ENCODE measurements around the gene ERICH6. TPM values are rescaled to one million over a fixed set of nuclear protein-coding genes. Genes with fewer than 3 reads are reported as not detected.

The ERICH6 gene
- polyA plus RNA-seq, 3 donors: 0.04 TPM; not detected in 2

GRCh38 chr3:150723946-150724345, 20.2 kb upstream of the ERICH6 start:
- H3K27me3 Mint-ChIP-seq (ENCODE audit: low read depth in 3 of 3): peaks cover 0 to 1% (median 1%) of the 10 kb centered on the region in 3 donors
- Histone ChIP-seq H3K27me3 (ENCODE audit: control insufficient read depth in 2 of 2, insufficient read depth in 2 of 2, low read length in 2 of 2) (no peaks in the 10 kb centered on the region), H3K79me2 (ENCODE audit: insufficient read depth, low read length) (no peaks in the 10 kb centered on the region), H3K9me3 (replicated peaks in 1 of 2; ENCODE audit: control insufficient read depth in 1 of 2, insufficient read depth in 1 of 2, low read length in 2 of 2) (no peaks in the 10 kb centered on the region), H3K4me3 (replicated peaks in 1 of 3; ENCODE audit: low read depth in 2 of 3, low read length in 3 of 3) (no peak overlapping the region), H3K9ac (ENCODE audit: insufficient read depth, low read length, poor library complexity, severe bottlenecking) (no peak overlapping the region), H3K27ac (ENCODE audit: low read depth in 1 of 2, low read length in 2 of 2) (no peak overlapping the region), H3K36me3 (replicated peaks in 1 of 2; ENCODE audit: control insufficient read depth in 1 of 2, insufficient read depth in 2 of 2, low read length in 2 of 2) (no peaks in the 10 kb centered on the region), H4K20me1 (ENCODE audit: insufficient read depth, low read length) (no peaks in the 10 kb centered on the region), H3K4me1 (ENCODE audit: control insufficient read depth in 1 of 2, insufficient read depth in 2 of 2, low read length in 2 of 2) (peaks cover 0 to 3% of the 10 kb centered on the region in 2 donors), H2AFZ (ENCODE audit: insufficient read depth, low read depth, low read length, poor library complexity, severe bottlenecking) (no peak overlapping the region), H3K4me2 (replicated peaks; ENCODE audit: extremely low read depth, low read length, poor library complexity, severe bottlenecking) (no peak overlapping the region)
- no peak for TF ChIP-seq CTCF (IDR thresholded peaks at IDR 0.05)
- DNase-seq: no peak
- WGBS (ENCODE audit: insufficient coverage): 100% methylated on average over 3 of the region's 6 CpGs
- H3K36me3 Mint-ChIP-seq: no peaks in the 10 kb centered on the region
- intact Hi-C loops (cut with micrococcal nuclease): loop anchor here (5.0 to 10.0 kb wide), 3 partner anchors 51 to 421 kb away; no protein-coding TSS in a partner anchor
- H3K4me1 Mint-ChIP-seq: peaks cover 2% of the 10 kb centered on the region
- peak overlapping the region in 2 of 7 donors; percentile 20 to 54 for H3K27ac Mint-ChIP-seq
- H3K9me3 Mint-ChIP-seq: peaks cover 0 to 1% (median 0%) of the 10 kb centered on the region in 7 donors
- no peak overlapping the region for H3K4me3 Mint-ChIP-seq

GRCh38 chr3:150722267-150722666, 18.5 kb upstream of the ERICH6 start:
- H3K79me2 ChIP-seq (ENCODE audit: insufficient read depth, low read length): no peaks in the 10 kb centered on the region
- no peaks in the 10 kb centered on the region for H3K9me3 ChIP-seq (replicated peaks in 1 of 2; ENCODE audit: control insufficient read depth in 1 of 2, insufficient read depth in 1 of 2, low read length in 2 of 2)
- DNase-seq: no peak
- no peak overlapping the region for H2AFZ ChIP-seq (ENCODE audit: insufficient read depth, low read depth, low read length, poor library complexity, severe bottlenecking)
- H3K9ac ChIP-seq (ENCODE audit: insufficient read depth, low read length, poor library complexity, severe bottlenecking): no peak overlapping the region
- peaks cover 0 to 3% of the 10 kb centered on the region in 2 donors for H3K4me1 ChIP-seq (ENCODE audit: control insufficient read depth in 1 of 2, insufficient read depth in 2 of 2, low read length in 2 of 2)
- intact Hi-C loops (cut with micrococcal nuclease): loop anchor here (5.0 to 10.0 kb wide), 3 partner anchors 53 to 423 kb away; no protein-coding TSS in a partner anchor
- Mint-ChIP-seq H3K27me3 (ENCODE audit: low read depth in 3 of 3) (peaks cover 0 to 3% (median 1%) of the 10 kb centered on the region in 3 donors), H3K9me3 (peaks cover 0 to 1% (median 0%) of the 10 kb centered on the region in 7 donors), H3K27ac (no peak overlapping the region), H3K4me1 (peaks cover 2% of the 10 kb centered on the region), H3K4me3 (no peak overlapping the region), H3K36me3 (no peaks in the 10 kb centered on the region)
- no peaks in the 10 kb centered on the region for H4K20me1 ChIP-seq (ENCODE audit: insufficient read depth, low read length)
- H3K4me2 ChIP-seq (replicated peaks; ENCODE audit: extremely low read depth, low read length, poor library complexity, severe bottlenecking): no peak overlapping the region
- no peak for TF ChIP-seq CTCF (IDR thresholded peaks at IDR 0.05)
- H3K36me3 ChIP-seq (replicated peaks in 1 of 2; ENCODE audit: control insufficient read depth in 1 of 2, insufficient read depth in 2 of 2, low read length in 2 of 2): no peaks in the 10 kb centered on the region
- H3K27me3 ChIP-seq (ENCODE audit: control insufficient read depth in 2 of 2, insufficient read depth in 2 of 2, low read length in 2 of 2): no peaks in the 10 kb centered on the region
- no peak overlapping the region for H3K27ac ChIP-seq (ENCODE audit: low read depth in 1 of 2, low read length in 2 of 2)
- no peak overlapping the region for H3K4me3 ChIP-seq (replicated peaks in 1 of 3; ENCODE audit: low read depth in 2 of 3, low read length in 3 of 3)
- 100% methylated on average over 3 of the region's 3 CpGs for WGBS (ENCODE audit: insufficient coverage)

Data from CD14-positive monocyte (primary cell).